Thyroid gland (tissue), 4 donors: Measurements from ENCODE around the gene DGKH.

Experiments used
- CTCF ChIP-seq, 6 experiments: fragments of 200-600 bp in 3 of 6; fragments of 450-650 bp in 3 of 6; sonication (generic) in 3 of 6; IDR thresholded peaks; one replicate each; pipeline ENCODE4 v1.5.1; 2016 to 2019; ENCODE audit warnings: antibody characterized with exemption in 6 of 6, mild to moderate bottlenecking in 2 of 6, inconsistent platforms in 1 of 6, moderate library complexity in 1 of 6
- POLR2A ChIP-seq, 2 donors: fragments of 450-650 bp; IDR thresholded peaks; one replicate each; pipeline ENCODE4 v1.6.1; 2017; ENCODE audit warnings: antibody characterized with exemption in 2 of 2, mild to moderate bottlenecking in 2 of 2, moderate library complexity in 1 of 2

GRCh38 chr13:42047561-42048341, 697 bp upstream of the DGKH start:
- TF ChIP-seq CTCF (IDR thresholded peaks at IDR 0.05): no peak
- TF ChIP-seq POLR2A (IDR thresholded peaks at IDR 0.05): peak in 1 of 2 donors; percentile 31
